Jurkat, Clone E6-1 (cell line): ENCODE results near the gene AUP1.

Experiments
- DNase-seq: peaks from one replicate; pipeline ENCODE4 v3.0.0-alpha.2; 2011; ENCODE audit warnings: low read depth, low spot score
- H3K4me3 ChIP-seq: 2 replicates; pipeline ENCODE4 v1.5.1; 2011; ENCODE audit warnings: mild to moderate bottlenecking, low read length, control low read depth, moderate library complexity

The AUP1 gene

DNA sequence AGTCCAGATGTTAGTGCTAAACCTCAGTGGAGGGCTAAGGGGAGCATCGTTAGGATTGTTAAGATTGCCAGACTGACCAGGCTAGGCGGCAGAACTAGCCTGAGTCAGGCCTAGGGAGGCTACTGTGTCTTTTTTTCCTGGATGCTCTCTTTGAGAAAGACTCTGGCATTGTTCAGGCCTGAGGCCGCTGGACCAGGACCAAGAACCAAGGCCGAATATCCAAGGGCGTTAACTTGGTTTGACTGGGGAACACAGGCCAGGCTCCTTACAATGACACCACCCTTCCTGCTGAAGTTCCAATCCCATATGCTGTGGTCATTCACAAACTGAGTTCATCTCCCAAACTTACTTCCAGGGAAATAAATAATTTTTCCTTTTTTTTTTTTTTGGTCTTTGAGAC, 10.8 kb upstream of the AUP1 start:
- no peak for DNase-seq

DNA sequence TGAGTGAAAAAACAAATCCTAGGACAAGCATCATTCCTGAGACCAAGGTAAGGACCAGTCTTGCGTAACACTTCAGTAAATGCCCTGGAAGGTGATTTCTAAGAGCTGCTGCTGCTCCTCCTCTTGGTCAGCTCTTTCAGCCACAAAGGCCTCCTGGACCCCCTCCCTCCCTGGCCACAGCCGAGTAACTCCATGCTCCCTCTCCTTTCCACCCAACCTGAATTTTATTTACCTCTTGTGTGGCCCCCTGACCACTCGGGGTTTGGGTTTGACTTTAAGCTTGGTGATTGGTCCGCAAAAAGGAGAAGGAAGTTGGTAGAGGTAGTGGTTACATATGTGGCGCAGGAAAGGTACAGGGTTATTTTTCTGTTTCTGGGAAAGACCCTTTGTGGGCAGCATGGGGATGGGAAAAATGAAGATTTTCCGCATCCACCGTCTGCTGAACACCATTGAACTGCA, 9.4 kb upstream of the AUP1 start:
- H3K4me3 ChIP-seq: no peak overlapping the region
- DNase-seq: no peak

More for the DNA sequence above, 10.8 kb upstream of the AUP1 start:
- H3K4me3 ChIP-seq: no peak overlapping the region

DNA sequence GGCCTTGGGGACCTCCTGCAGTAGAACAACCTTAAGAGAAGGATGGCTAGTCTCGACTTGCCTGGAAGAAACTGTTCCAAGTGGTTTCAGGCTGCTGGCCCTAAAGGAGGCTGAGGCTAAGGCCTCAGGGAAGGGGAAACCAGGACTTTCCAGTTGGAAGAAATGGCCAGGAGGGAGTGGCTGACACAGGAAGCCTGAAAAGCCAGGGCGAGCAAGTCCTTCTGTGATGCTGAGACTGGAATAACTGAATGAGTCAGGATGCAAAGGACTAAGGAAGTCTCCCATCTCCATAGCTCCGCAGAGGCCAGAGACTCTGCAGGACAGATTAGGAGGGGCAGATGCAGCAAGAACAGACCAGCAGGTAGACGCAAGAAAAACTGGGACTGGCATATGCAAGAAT, 7.6 kb upstream of the AUP1 start:
- no peak for DNase-seq
- no peak overlapping the region for H3K4me3 ChIP-seq

DNA sequence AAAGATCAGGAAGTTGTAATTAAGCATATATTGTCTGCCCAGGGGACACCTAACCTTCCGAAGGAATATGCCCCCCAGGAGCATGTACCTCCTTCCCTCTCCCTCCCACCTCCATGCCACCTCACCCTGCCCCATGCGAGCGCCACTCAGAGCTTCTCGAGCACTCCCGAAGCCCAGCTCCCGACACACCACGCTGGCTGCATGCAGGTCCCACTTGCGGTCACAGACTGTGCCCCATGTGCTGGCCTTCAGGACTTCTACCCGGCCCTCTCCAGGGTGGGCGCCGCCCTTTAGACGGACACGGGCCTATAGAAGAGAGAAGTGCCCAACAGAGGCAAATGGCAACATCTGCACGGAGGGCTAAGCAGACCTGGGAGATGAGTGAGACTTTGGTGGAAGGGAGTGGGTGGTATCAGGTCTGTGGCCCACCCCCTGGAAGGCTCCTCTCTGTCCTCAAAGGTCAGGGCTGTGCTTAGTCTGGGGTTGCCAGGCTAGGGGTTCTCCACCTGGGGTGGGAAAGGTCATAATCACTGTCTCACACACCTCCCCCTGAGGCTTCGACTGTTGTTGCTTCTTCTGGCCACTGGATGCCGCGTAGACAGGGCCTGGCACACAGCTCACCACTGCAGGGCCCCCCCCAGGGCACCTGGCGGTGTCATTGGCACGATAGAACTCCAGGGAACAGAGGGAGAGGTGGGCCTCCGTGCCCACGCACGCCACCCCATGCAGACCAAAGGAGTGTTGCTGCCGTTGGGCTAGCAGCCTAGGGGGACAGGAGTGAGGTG, 6.9 kb upstream of the AUP1 start:
- no peak for DNase-seq
- H3K4me3 ChIP-seq: no peak overlapping the region

DNA sequence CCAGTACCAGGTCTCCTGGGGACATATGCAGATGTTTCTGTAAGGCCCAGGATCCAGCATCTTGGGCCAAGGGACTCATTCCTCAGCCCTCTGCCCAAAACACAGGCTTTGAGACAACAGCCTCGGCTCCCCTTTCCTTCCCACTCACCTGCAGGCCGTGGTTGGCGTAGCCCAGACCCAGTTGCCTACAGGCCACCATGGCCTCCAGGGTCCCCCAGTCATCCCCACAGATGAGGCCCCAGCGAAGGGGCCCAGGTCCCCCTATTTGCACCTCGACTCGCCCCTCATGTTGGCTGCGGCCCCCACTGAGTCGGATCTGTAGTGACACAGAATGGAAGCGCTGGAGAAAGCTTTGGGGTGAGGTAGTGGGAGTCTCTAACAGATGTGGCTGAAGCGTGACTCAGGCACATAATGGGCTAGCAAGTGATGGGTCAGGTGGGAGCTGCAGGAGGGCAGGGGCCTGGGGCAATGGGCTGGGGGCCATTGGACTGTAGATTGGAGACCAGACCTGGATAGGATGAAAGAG, 6.0 kb upstream of the AUP1 start:
- DNase-seq: no peak
- H3K4me3 ChIP-seq: no peak overlapping the region

DNA sequence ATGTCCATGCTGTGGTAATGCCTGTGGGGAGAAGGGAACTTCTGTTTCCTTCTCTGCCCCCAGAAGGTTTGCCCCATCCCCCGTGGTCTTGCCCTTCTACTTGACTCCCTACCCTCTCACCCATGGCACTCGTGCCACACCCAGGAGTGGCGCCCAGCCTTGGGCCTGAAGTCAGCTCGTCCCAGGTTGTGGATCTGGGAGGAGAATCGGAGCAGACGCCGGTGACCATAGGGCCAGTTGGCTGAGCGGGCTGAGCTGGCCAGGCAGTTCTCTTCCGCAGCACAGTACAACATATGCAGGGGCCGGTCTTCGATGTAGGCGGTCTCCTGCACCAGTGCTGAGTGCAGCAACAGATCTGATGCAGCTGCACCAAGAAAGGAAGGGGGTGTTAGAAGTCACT, 4.9 kb upstream of the AUP1 start:
- no peak for DNase-seq

DNA sequence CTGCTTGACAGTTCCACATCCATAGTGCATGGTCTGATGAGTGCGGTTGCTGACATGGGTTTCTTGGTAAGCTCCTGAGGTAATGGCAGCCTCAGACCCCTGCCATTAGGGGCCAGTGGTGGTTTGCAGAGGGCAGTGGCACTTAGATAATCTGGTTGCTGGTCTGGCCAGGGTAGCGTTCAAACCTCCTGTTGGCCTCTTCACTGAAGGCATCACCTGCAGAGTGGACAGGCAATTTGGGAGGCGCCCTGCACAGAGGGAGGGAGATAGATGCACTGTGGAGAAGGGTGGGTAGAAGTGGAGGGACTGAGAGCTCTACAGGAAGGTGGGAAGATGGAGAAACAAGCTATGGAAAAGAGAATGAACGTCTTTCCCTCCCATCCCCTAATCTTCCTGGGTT, 4.0 kb upstream of the AUP1 start:
- no peak overlapping the region for H3K4me3 ChIP-seq
- no peak for DNase-seq

More for the DNA sequence above, 4.9 kb upstream of the AUP1 start:
- H3K4me3 ChIP-seq: no peak overlapping the region

DNA sequence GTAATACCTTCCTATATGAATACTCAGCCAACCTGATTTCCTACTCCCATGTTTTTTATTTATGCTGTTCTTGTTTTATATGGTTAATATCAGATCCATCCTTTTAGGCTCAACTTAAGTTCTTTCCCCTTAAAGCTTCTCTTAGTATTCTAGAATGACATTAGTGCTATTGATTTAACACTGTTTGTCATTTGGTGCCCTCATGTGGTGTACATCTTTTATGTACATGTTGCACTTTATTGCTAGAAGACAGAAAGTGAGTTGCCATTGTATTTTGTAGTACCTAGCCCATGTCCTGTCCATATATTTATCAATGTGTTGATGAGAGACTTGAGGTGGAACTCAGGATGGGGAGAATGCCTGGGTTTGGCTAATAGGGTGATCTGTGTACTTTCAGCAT, 2.7 kb upstream of the AUP1 start:
- no peak overlapping the region for H3K4me3 ChIP-seq
- DNase-seq: peak; percentile 60

DNA sequence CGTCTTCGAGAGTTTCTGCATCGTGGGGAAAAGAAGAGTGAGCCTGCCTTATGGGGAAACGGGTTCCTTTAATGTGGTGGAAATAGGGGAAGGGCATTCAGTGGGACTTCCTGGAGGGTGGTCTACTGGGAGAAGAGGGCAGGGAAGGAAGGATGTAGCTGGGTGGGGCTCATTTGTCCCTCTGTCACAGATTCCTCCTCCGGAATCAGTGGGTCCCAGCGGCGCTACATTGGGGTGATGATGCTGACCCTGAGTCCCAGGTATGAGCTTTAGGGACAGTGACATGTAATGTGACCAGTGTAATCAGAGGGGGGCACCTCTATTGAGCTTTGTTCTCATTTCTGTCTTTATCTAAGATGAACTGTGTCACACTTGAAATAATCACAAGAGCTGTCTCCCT, 2.2 kb upstream of the AUP1 start:
- no peak for DNase-seq
- H3K4me3 ChIP-seq: no peak overlapping the region

DNA sequence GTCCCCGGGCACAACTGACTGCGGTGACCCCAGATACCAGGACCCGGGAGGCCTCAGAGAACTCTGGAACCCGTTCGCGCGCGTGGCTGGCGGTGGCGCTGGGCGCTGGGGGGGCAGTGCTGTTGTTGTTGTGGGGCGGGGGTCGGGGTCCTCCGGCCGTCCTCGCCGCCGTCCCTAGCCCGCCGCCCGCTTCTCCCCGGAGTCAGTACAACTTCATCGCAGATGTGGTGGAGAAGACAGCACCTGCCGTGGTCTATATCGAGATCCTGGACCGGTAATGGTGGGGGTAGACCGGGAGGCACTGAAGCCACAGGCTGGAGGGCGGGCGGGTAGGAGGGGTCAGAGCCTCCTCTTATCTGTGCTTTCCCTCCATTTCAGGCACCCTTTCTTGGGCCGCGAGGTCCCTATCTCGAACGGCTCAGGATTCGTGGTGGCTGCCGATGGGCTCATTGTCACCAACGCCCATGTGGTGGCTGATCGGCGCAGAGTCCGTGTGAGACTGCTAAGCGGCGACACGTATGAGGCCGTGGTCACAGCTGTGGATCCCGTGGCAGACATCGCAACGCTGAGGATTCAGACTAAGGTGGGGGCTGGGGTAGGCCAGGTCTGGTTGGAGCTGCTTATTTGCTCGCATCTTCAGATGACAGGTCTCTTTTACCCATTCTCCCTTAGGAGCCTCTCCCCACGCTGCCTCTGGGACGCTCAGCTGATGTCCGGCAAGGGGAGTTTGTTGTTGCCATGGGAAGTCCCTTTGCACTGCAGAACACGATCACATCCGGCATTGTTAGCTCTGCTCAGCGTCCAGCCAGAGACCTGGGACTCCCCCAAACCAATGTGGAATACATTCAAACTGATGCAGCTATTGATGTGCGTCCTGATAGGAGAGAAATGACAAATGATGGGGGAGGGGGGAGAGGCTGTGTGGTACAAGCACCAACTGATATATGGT, 1.0 kb upstream of the AUP1 start:
- H3K4me3 ChIP-seq: peak overlapping the region; percentile 99
- DNase-seq: no peak

DNA sequence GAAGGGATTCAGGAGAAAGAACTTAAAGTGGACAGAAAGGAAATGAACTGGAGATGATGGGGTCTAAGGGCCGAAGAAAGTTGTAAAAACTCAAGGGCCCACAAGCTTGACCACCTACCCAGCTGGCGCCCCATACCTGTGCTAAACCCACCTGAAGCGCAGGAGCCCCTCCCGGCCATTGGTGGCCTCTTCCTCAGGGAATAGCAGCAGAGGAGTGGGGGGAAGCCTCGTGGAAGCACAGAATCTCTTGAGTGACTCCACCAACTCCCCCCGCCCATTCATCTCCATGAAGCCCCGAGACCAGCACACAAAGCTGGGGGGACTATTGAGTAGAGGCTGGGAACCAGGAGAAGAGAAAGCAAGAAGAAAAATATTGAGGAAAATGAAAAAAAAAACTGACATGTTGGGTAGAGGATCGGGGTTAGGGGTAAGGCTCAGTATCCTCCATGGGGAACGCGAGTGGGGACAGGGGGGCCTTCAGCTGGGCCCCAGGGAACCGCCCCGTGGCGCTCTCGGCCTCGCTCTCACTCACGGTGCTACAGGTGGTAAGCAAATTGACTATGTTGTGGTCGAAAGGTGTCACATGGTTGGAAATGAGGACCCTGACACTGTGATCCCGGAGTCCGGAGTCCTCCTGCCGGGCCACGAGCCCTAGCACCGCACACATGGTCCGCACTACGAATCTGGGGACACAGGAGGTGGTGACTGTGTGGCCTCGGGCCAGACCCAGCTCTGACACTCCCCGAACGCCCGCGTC, 728 bp downstream of the AUP1 start:
- no peak for DNase-seq
- H3K4me3 ChIP-seq: peak overlapping the region; percentile 99

DNA sequence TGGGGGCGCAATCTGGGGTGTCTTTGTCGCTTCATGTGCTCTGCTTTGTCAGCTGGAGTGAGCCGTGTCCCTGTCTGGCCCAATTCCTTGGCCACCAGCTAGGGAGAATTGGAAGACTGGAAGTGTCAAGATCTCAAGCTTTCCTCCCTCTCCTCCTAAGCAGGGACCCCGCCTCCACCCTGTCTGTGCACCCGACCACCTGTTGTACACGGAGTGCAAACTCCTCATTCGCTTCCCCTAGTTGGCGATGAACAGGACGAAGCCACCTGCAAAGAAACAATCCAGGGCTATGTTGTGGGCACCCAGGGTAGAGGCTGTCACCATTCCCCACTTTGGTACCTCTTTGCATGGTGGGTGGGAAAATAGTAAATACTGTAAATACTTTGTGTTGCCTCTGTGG, 1.8 kb downstream of the AUP1 start:
- H3K4me3 ChIP-seq: peak overlapping the region; percentile 99
- no peak for DNase-seq

DNA sequence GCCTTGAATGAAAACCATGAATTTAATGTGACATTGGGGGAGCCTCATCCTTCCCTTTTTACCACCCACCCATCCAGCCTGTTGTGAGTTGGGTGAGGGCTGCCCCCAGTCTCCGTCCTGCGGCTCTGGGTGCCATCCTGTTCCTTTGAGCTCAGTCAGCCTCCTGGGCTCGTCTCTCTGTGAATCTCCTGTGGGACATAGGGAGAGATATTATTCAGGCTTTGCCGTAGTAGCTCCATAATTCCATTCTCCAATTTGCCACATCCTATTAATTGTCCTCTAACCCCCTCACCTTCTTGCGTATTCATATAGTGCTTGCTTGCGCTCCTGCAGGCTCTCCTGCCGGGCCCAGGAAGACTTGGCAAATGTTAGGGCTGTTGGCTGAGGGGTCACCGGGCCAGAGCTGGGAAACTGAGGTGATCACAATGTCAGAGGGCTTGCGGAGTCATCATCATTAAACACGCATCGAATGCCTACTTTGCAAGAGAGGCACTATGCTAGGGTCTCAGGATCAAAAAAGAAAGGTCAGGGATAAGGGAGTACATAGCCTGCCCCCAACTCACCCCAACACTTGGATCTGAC, 2.8 kb downstream of the AUP1 start:
- no peak for DNase-seq
- no peak overlapping the region for H3K4me3 ChIP-seq

DNA sequence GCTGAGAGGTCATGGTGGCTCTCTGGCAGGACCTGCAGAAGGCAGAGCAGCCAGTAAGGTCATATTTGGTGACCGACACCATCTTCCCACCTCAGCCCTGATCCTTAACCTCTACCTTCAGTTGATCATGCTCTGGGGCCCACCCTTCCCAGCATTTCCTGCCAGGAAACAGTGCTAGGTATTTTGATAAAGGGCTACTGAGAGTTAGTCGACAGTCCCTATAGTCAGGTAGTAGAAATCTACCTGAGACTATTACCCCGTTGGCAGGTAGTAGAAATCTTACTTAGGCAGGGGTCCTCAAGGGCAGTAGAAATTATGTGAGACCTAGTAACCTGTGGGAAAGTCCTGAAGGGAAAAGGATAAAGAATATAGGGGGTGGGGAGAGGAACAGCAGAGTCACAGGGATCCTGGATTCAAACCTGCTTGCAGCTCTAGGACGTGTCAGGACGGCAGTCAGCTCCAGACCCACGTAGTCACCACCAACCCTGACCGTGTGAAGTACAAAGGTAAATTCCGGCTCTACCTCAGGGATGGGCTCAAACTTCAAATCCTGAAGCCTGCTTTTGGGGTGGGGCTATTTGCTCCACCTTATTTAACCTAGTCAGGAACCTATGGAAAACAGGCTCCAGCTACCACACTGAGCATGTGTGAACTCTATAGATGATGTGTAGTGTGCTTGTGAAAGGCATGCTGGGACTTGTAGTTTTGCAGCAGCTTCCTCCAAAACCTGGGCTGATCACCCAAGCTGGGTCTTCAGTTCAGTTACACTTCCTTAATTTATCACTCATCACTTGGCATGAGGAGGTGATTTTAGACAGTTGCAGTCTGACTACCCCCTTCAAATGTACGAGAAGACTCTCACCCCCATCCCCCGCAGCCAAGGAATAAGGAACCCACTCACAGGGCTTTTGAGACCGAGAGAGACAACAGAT, 3.5 kb downstream of the AUP1 start, which contains the start of gene DQX1:
Gene DQX1 (minus strand): TSS at position 515 of the 932 bp plus-strand sequence. CDS start 502 bp downstream, at position 13.
- DNase-seq: peak; percentile 36
- H3K4me3 ChIP-seq: no peak within 1 kb of the TSS

DNA sequence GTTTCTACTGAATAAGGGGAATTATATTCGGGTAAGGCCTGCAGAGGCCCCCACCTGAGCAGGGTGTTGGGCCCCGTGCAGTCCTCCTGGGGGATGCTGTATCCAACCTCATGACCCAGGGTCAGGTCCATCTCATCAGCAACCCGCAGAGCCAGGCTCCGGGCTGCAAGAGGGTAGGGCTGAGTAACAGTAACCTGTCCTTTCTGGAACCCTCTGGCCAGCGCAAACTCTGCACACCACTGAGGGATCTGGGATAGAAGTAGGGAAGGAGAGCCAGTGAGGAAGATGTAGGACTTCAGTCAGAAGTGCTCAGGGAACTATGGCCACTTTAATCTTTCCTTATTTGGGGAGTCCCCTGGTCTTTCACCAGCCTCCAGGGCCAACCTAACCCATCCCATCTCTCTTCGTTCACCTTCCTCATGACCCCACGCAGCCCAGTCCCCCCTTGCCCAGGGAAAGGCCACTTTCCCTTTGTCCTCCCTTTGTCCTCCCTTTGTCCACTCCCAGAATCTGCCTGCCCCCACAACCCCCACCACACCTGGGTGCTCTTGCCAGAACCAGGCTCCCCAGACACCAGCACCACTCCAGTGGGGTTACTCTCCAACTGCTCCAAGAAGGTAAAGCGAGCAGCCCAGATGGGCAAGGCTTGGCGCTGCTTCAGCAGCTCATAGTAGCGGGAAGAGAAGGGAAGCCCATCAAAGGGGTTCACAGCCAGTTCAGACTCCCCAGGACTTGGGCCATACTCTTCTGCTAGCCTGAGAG, 4.4 kb downstream of the AUP1 start:
- no peak overlapping the region for H3K4me3 ChIP-seq

DNA sequence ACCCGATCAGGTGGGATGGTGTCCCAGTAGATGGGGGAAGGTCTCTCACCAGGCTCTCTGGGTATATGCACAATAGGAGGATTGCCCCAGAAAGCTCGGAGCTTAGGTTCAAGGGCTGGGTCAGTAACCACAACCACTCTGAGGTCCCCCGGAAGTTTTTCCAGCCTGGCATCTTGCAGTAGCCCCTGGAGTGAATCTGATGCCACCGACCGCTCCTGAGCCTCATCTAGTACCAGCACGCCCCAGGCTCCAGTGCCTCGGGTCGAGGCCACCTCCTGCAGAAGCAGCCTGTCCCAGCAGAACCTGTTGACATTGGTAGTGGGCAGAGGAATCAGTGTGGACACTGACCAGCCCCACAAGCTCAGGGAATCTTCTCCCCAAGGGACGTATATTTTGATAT, 5.5 kb downstream of the AUP1 start:
- no peak overlapping the region for H3K4me3 ChIP-seq
- no peak for DNase-seq

More for the DNA sequence above, 4.4 kb downstream of the AUP1 start:
- no peak for DNase-seq

DNA sequence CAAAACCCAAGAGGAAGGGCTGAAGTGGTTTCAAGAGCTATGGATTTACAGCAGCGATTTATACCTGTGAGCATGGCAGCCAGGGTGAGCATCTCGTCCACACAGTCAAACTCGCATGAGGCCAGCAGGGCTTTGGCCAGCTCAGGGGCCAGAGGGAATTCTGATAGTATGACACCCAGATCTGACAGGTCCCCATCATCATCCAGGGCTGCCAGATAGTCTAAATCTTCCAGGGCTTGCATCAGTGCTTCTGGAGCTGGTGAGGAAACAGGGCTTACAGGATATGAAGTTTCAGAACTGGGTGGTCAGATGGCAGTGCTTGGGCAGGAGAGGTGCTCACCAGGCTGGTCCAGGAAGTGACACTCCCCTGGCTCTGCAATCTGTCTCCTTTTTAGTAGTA, 7.0 kb downstream of the AUP1 start:
- no peak overlapping the region for H3K4me3 ChIP-seq
- no peak for DNase-seq
